ENCODE data around the gene FOXB1. TPM values are rescaled to one million over a fixed set of nuclear protein-coding genes. Genes with fewer than 3 reads are reported as not detected.
A peak's percentile ranks its signal among the peaks of the same experiment; 100 is the strongest.

FOXB1 gene
- total RNA-seq, 1 donor from 2014 or later = not detected

- DNase-seq (ENCODE audit: low read depth) = no peak
Measured at GRCh38 chr15:60017538-60018520, 13.7 kb downstream of the FOXB1 start.

GRCh38 chr15:60020736-60021135 lies 16.6 kb downstream of the FOXB1 start:
- no peak for DNase-seq (ENCODE audit: low read depth)

GRCh38 chr15:60021589-60022378 lies 17.7 kb downstream of the FOXB1 start:
- DNase-seq (ENCODE audit: low read depth) = no peak

- DNase-seq (ENCODE audit: low read depth) = no peak
Measured at GRCh38 chr15:60022379-60022741, 18.2 kb downstream of the FOXB1 start.

- DNase-seq (ENCODE audit: low read depth) = no peak
Measured at GRCh38 chr15:60026555-60026954, 22.4 kb downstream of the FOXB1 start.

GRCh38 chr15:60035344-60035743 lies 31.2 kb downstream of the FOXB1 start:
- DNase-seq (ENCODE audit: low read depth) = no peak

GRCh38 chr15:60039316-60039715 lies 35.2 kb downstream of the FOXB1 start:
- no peak for DNase-seq (ENCODE audit: low read depth)

- no peak for DNase-seq (ENCODE audit: low read depth)
Measured at GRCh38 chr15:60043744-60044435, 39.8 kb downstream of the FOXB1 start.

- DNase-seq (ENCODE audit: low read depth) = no peak
Measured at GRCh38 chr15:60044636-60045270, 40.6 kb downstream of the FOXB1 start.

GRCh38 chr15:60047701-60048100 lies 43.6 kb downstream of the FOXB1 start:
- DNase-seq (ENCODE audit: low read depth) = peak; percentile 19

GRCh38 chr15:60049948-60050347 lies 45.8 kb downstream of the FOXB1 start:
- no peak for DNase-seq (ENCODE audit: low read depth)

- DNase-seq (ENCODE audit: low read depth) = no peak
Measured at GRCh38 chr15:60052796-60053195, 48.7 kb downstream of the FOXB1 start.

- DNase-seq (ENCODE audit: low read depth) = no peak
Measured at GRCh38 chr15:60054472-60054871, 50.4 kb downstream of the FOXB1 start.
